RPMI7951 (cell line): ENCODE data around the gene AMPD2. TPM values are rescaled to one million over a fixed set of nuclear protein-coding genes. Genes with fewer than 3 reads are reported as not detected.

Experiments
- DNase-seq: peaks from one replicate; pipeline ENCODE4 v3.0.0-alpha.2; 2012; ENCODE audit warnings: low read depth
- total RNA-seq: library from RNA; depleted of rRNA; stranded (reverse); fragments of >200 nt; shearing (Covaris generic); gene quantifications from 2 replicates; pipeline ENCODE4 v1.2.3, GENCODE V29; 2014

AMPD2 gene
- total RNA-seq, 1 experiment from 2014 or later = 48.5 TPM

GRCh38 chr1:109630898-109631512 is 11.4 kb downstream of the AMPD2 start:
- DNase-seq = no peak

GRCh38 chr1:109631513-109632505 is 12.2 kb downstream of the AMPD2 start:
- DNase-seq = no peak

- DNase-seq = no peak
Observed at GRCh38 chr1:109632671-109633346, 13.2 kb downstream of the AMPD2 start.

- no peak for DNase-seq
Observed at GRCh38 chr1:109634292-109634691, 14.7 kb downstream of the AMPD2 start.

GRCh38 chr1:109634771-109635750 is 15.4 kb downstream of the AMPD2 start:
- DNase-seq = no peak

- no peak for DNase-seq
Observed at GRCh38 chr1:109635862-109636200, 16.2 kb downstream of the AMPD2 start.

GRCh38 chr1:109636201-109636952 is 16.7 kb downstream of the AMPD2 start:
- peak; percentile 65 for DNase-seq

- DNase-seq = no peak
Observed at GRCh38 chr1:109637446-109637845, 17.8 kb downstream of the AMPD2 start.

- DNase-seq = no peak
Observed at GRCh38 chr1:109639063-109639840, 19.6 kb downstream of the AMPD2 start.

GRCh38 chr1:109639841-109640184 is 20.2 kb downstream of the AMPD2 start:
- no peak for DNase-seq

- DNase-seq = peak; percentile 58
Observed at GRCh38 chr1:109640285-109640865, 20.7 kb downstream of the AMPD2 start.

GRCh38 chr1:109641078-109641740 is 21.6 kb downstream of the AMPD2 start:
- no peak for DNase-seq

- no peak for DNase-seq
Observed at GRCh38 chr1:109641861-109642260, 22.2 kb downstream of the AMPD2 start.

GRCh38 chr1:109642626-109643025 is 23.0 kb downstream of the AMPD2 start:
- no peak for DNase-seq

GRCh38 chr1:109643385-109644230 is 24.0 kb downstream of the AMPD2 start:
- DNase-seq = peak; percentile 65

- DNase-seq = peak; percentile 54
Observed at GRCh38 chr1:109644670-109645069, 25.0 kb downstream of the AMPD2 start.

- DNase-seq = peak; percentile 67
Observed at GRCh38 chr1:109649491-109649914, 29.9 kb downstream of the AMPD2 start.

- DNase-seq = no peak
Observed at GRCh38 chr1:109650609-109651008, 31.0 kb downstream of the AMPD2 start.
